Aorta (tissue), 5 donors: Measurements from ENCODE around the gene DEFB123. TPM values are rescaled to one million over a fixed set of nuclear protein-coding genes. Genes with fewer than 3 reads are reported as not detected.
A peak's percentile ranks its signal among the peaks of the same experiment; 100 is the strongest.
"Not testable (repeated sequence)": the region's sequence is repeated elsewhere in the genome, so short reads cannot be mapped to it uniquely, and the experiment has no call there.

Experiments used
- ATAC-seq: fragments of 200-7000 bp; cut with Tn5 transposase; one replicate; pipeline ENCODE4 v1.9.1; 2022; ENCODE audit warnings: moderate library complexity; ENCODE audit not compliant: low FRiP score
- DNase-seq, 2 donors: peaks; one replicate each; pipeline ENCODE4 v3.0.0-alpha.2; 2020
- H3K27ac ChIP-seq, 2 donors: one replicate each; pipeline ENCODE4 v1.5.1; 2013; ENCODE audit warnings: low read length in 2 of 2, mild to moderate bottlenecking in 2 of 2, moderate library complexity in 2 of 2, control low read depth in 1 of 2, inconsistent platforms in 1 of 2, low read depth in 1 of 2
- H3K27me3 ChIP-seq, 2 donors: one replicate each; pipeline ENCODE4 v1.6.1; 2013; ENCODE audit warnings: control low read depth in 1 of 2, low read length in 1 of 2, mild to moderate bottlenecking in 1 of 2, moderate library complexity in 1 of 2; ENCODE audit not compliant: insufficient read depth in 2 of 2, control insufficient read depth in 1 of 2
- H3K36me3 ChIP-seq, 2 donors: one replicate each; pipeline ENCODE4 v1.6.1; 2013; ENCODE audit warnings: control low read depth in 1 of 2, low read length in 1 of 2, mild to moderate bottlenecking in 1 of 2; ENCODE audit not compliant: insufficient read depth in 2 of 2, control insufficient read depth in 1 of 2
- H3K4me1 ChIP-seq, 2 donors: one replicate each; pipeline ENCODE4 v1.6.1; 2013; ENCODE audit warnings: low read length in 2 of 2, control low read depth in 1 of 2, mild to moderate bottlenecking in 1 of 2, moderate library complexity in 1 of 2; ENCODE audit not compliant: insufficient read depth in 2 of 2, control insufficient read depth in 1 of 2
- H3K4me3 ChIP-seq, 2 donors: one replicate each; pipeline ENCODE4 v1.5.1; 2013; ENCODE audit warnings: low read length in 2 of 2, control low read depth in 1 of 2, mild to moderate bottlenecking in 1 of 2
- H3K9me3 ChIP-seq: one replicate; pipeline ENCODE4 v1.6.1; 2013; ENCODE audit warnings: mild to moderate bottlenecking, low read length; ENCODE audit not compliant: control insufficient read depth
- WGBS, 2 donors: extraction: QIAGEN DNeasy Blood & Tissue Kit; methylation state at CpG; one replicate each; pipeline ENCODE4 v1.1.7; 2013; 5-methylcytosine and 5-hydroxymethylcytosine counted together
- intact Hi-C, 2 donors: fragments of 100-400 bp; cut with DNase I; formaldehyde crosslinking; loops; one replicate each; pipeline versions ENCODE4 v1.14.2 to v1.15.0; 2022
- polyA plus RNA-seq, 2 donors: library from polyadenylated mRNA; stranded (reverse); fragments of 200-250 nt; gene quantifications; one replicate each; pipeline ENCODE4 v1.2.3, GENCODE V29; 2013
- total RNA-seq, 2 donors: library from RNA; stranded (reverse); fragmentation: NEBNext Ultra II Directional; extraction: Animal tissue kit (Norgen Biotek cat#: 25700); gene quantifications; one replicate each; pipeline ENCODE4 v1.2.1, GENCODE V29; 2021
- donor health status: healthy with polysubstance abuse.
- donor health status: Bipolar disorder and iron deficiency.
- donor health status: DM: no; HTN: no; CAD: no.
- donor health status: DM: no; HTN: no; CAD: no.
- donor health status: DM: yes; HTN: yes; CAD: no.

Gene DEFB123
- total and polyA plus RNA-seq, 4 donors, result not detected

DNA sequence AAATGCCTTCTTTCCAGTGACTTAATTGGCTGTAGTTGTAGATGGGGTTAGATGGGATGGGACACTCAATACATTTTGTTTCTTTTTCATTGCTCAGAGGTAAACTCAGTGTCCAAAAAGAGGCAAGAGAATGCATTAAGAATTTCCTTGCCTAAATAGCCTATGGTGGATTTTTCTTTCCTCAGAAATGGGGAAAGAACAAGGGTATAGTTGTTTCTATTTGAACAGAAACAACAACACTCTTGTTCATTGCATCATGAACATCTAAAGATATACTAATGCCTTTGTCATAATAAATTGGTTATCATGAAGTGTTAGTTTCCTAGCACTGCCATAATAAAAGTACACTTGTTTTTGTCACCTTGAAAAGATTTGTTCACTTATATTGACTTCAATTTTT is 14.6 kb upstream of the DEFB123 start:
- Histone ChIP-seq H3K27ac (no peak overlapping the region), H3K27me3 (peaks cover 0 to 3% of the 10 kb centered on the region in 2 donors), H3K36me3 (no peaks in the 10 kb centered on the region), H3K9me3 (no peaks in the 10 kb centered on the region), H3K4me3 (no peak overlapping the region), H3K4me1 (no peaks in the 10 kb centered on the region)
- DNase-seq (no peak), ATAC-seq (no peak)
- intact Hi-C loops, result no loop called here

DNA sequence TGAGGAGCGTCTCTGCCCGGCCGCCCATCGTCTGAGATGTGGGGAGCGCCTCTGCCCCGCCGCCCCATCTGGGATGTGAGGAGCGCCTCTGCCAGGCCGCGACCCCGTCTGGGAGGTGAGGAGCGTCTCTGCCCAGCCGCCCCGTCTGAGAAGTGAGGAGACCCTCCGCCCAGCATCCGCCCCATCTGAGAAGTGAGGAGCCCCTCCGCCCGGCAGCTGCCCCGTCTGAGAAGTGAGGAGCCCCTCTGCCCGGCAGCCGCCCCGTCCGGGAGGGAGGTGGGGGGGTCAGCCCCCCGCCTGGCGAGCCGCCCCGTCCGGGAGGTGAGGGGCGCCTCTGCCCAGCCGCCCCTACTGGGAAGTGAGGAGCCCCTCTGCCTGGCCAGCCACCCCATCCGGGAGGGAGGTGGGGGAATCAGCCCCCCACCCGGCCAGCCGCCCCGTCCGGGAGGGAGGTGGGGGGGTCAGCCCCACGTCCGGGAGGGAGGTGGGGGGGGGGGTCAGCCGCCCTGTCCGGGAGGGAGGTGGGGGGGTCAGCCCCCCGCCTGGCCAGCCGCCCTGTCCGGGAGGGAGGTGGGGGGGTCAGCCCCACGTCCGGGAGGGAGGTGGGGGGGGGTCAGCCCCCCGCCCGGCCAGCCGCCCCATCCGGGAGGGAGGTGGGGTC is 13.4 kb upstream of the DEFB123 start:
- H3K4me1 ChIP-seq, H3K27me3 ChIP-seq, H3K27ac ChIP-seq, ATAC-seq, intact Hi-C loops, H3K4me3 ChIP-seq, H3K36me3 ChIP-seq, DNase-seq, H3K9me3 ChIP-seq: not testable (repeated sequence)
- WGBS, 2 donors, result 90 to 100% methylated on average over 2 to 48 of the region's 48 CpGs

DNA sequence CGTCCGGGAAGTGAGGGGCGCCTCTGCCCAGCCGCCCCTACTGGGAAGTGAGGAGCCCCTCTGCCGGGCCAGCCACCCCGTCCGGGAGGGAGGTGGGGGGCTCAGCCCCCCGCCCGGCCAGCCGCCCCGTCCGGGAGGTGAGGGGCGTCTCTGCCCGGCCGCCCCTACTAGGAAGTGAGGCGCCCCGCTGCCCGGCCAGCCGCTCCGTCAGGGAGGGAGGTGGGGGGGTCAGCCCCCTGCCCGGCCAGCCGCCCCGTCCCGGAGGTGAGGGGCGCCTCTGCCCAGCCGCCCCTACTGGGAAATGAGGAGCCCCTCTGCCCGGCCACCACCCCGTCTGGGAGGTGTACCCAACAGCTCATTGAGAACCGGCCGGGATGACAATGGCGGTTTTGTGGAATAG is 12.9 kb upstream of the DEFB123 start:
- H3K4me3 ChIP-seq, H3K9me3 ChIP-seq, H3K4me1 ChIP-seq, ATAC-seq, DNase-seq, H3K36me3 ChIP-seq, H3K27ac ChIP-seq, intact Hi-C loops, H3K27me3 ChIP-seq: not testable (repeated sequence)
- WGBS, 2 donors, result 95 to 98% methylated on average over 20 to 31 of the region's 31 CpGs

DNA sequence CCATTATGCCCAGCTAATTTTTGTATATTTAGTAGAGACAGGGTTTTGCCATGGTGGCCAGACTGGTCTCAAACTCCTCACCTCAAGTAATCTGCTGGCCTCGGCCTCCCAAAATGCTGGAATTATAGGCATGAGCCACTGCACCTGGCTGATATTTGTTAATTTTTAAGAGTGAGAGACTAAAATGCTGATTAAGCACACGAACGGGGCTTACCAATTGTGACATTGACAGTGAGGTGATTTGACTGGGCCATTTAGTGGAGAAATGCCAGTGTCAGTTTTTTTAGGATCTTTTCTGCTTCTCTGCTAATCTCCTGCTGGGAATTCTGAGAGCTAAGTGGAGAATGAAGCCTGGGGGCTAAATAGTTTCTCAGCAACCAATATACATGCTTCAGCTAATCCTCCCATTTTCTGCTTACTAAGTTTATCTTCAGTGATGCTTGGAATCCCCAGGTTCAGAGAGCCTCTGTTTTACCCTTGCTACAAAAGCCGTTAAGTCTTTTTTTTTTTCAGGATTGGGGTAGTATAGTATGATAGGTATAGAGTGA is 9.8 kb upstream of the DEFB123 start:
- Histone ChIP-seq H3K27ac (no peak overlapping the region), H3K9me3 (no peaks in the 10 kb centered on the region), H3K27me3 (peaks cover 0 to 1% of the 10 kb centered on the region in 2 donors), H3K4me3 (no peak overlapping the region), H3K36me3 (no peaks in the 10 kb centered on the region), H3K4me1 (no peaks in the 10 kb centered on the region)
- DNase-seq (no peak), ATAC-seq (no peak)
- intact Hi-C loops, result no loop called here
- WGBS, 2 donors, result 58 to 62% methylated on average over 4 of the region's 4 CpGs

DNA sequence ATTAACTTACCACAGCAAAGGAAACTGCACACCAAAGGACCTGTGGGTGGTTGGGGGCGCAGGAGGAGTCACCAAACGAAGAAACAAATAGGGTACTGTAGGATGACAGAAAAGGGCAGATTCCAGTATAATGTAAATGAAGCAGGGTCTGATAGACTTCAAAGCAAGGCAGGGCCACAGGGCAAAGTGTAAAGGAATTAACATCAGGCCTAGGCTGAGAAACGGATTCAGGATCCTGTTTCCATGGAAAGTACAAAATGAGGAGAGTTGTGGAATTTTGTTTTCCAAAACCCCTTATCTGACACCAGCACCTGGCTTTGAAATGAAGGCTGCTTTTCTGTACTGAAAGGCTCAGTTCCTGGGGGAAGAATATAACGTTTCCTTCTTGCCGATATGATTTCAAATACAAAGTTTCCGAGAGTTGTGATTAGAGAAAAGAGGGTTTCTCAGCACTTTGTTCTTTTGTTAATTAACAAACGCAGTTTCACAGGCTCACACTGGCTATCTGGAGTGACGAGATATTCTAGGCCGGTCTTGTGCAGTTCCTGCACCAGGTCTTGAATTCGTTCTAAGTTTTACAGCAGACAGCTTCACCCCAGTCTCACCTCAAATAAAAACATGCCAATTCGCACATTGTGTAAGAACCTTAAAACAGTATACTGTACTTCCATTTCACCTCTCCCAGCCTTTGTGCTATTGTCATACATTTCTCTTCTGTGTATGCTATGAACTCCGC is 5.8 kb downstream of the DEFB123 start:
- WGBS, 2 donors, result 72 to 75% methylated on average over 12 of the region's 12 CpGs
- Histone ChIP-seq H3K4me3 (no peak overlapping the region), H3K9me3 (no peaks in the 10 kb centered on the region), H3K27me3 (no peaks in the 10 kb centered on the region), H3K27ac (no peak overlapping the region), H3K4me1 (no peaks in the 10 kb centered on the region), H3K36me3 (no peaks in the 10 kb centered on the region)
- intact Hi-C loops, result no loop called here
- no peak for DNase-seq
- no peak for ATAC-seq

DNA sequence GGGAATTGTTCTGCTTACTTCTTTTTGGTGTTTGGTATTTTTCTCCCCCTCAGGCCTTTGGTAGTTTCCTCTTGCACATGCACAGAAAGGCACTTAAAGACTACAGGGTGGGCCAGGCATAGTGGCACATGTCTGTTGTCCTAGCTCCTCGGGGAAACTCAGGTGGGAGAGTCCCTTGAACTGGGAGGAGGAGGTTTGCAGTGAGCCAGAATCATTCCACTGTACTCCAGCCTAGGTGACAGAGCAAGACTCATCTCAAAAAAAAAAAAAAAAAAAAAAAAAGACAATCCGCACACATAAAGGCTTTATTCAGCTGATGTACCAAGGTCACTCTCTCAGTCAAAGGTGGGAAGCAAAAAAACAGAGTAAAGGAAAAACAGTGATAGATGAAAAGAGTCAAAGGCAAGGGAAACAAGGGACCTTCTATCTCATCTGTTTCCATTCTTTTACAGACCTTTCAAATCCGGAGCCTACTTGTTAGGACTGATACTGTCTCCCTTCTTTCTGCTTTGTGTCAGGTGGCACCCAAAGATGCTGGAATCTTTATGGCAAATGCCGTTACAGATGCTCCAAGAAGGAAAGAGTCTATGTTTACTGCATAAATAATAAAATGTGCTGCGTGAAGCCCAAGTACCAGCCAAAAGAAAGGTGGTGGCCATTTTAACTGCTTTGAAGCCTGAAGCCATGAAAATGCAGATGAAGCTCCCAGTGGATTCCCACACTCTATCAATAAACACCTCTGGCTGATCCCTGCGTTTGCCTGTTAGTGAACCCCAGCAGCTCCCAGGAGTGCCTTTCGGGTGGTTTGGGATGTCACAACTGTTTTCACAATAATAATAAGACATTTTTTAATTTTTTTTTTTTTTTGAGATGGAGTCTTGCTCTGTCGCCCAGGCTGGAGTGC is 9.3 kb downstream of the DEFB123 start:
- H3K9me3 ChIP-seq, result no peaks in the 10 kb centered on the region
- DNase-seq (no peak), ATAC-seq (no peak)
- H3K4me3 ChIP-seq, result no peak overlapping the region
- no peaks in the 10 kb centered on the region for H3K36me3 ChIP-seq
- H3K27ac ChIP-seq, result no peak overlapping the region
- 75 to 78% methylated on average over 8 of the region's 8 CpGs for WGBS, 2 donors
- no peaks in the 10 kb centered on the region for H3K27me3 ChIP-seq
- intact Hi-C loops, result no loop called here
- H3K4me1 ChIP-seq, result no peaks in the 10 kb centered on the region

DNA sequence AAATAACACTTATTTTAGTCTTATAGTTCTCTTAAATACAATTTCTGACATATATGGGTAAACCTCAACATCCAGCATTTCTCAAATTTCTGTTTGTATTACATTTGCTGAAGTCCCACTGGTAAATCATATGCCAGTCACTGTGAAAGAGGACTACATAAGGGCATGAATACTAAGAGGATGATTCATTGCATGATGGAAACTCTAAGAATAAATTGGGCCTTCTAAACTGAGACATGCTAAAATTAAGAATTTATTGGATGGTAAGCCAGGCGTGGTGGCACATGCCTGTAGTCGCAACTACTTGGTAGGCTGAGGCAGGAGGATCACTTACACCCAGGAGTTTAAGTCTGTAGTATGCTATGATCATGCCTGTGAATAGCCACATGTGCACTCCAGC is 12.1 kb downstream of the DEFB123 start:
- H3K4me3 ChIP-seq, result no peak overlapping the region
- ATAC-seq (peak; percentile 54), DNase-seq (no peak)
- 4 to 8% methylated on average over 2 of the region's 2 CpGs for WGBS, 2 donors
- H3K4me1 ChIP-seq, result no peaks in the 10 kb centered on the region
- H3K9me3 ChIP-seq, result no peaks in the 10 kb centered on the region
- intact Hi-C loops, result no loop called here
- no peaks in the 10 kb centered on the region for H3K36me3 ChIP-seq
- peak overlapping the region in 1 of 2 donors; percentile 61 for H3K27ac ChIP-seq
- no peaks in the 10 kb centered on the region for H3K27me3 ChIP-seq

DNA sequence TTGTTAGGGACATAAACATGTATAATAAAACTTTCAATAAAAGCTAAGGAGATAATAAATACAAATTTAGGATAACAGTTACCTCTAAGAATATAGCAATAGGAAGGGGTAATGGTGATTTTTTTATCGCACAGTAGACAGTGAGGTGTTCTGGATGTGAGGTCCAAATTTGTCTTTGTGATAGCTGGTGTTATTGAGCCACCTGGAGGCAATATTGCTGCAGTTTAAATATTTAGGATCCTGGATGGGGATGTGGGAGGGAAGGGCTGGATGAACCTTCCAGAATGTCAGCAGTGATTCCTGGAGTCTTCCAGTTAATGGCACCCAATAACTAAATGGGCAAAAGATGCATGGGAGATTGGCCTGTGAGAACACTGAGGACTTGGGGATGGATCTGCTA is 13.9 kb downstream of the DEFB123 start:
- H3K9me3 ChIP-seq, result no peaks in the 10 kb centered on the region
- no peaks in the 10 kb centered on the region for H3K27me3 ChIP-seq
- DNase-seq (no peak), ATAC-seq (no peak)
- intact Hi-C loops, result no loop called here
- H3K36me3 ChIP-seq, result no peaks in the 10 kb centered on the region
- H3K4me3 ChIP-seq, result no peak overlapping the region
- 88 to 97% methylated on average over 1 of the region's 1 CpG for WGBS, 2 donors
- H3K4me1 ChIP-seq, result no peaks in the 10 kb centered on the region
- H3K27ac ChIP-seq, result no peak overlapping the region
